Liver (tissue), 3 donors: ENCODE measurements around the gene TMCO1.

Source experiments
- ATF3 ChIP-seq: IDR thresholded peaks from 2 replicates; pipeline ENCODE4 v1.6.1; 2016; ENCODE audit warnings: antibody characterized with exemption
- CTCF ChIP-seq: fragments of 150-350 bp; IDR thresholded peaks from 2 replicates; pipeline ENCODE4 v1.5.1; 2017; ENCODE audit warnings: improper control_type of control experiment, low read depth, low read length; ENCODE audit not compliant: missing input control
- JUND ChIP-seq, 2 donors: IDR thresholded peaks; 2 replicates each; pipeline ENCODE4 v1.6.1; 2016; ENCODE audit warnings: antibody characterized with exemption in 2 of 2
- MAX ChIP-seq: IDR thresholded peaks from 2 replicates; pipeline ENCODE4 v1.6.1; 2016; ENCODE audit warnings: antibody characterized with exemption
- RXRA ChIP-seq, 2 donors: IDR thresholded peaks; 2 replicates each; pipeline ENCODE4 v1.6.1; 2017 to 2018; ENCODE audit warnings: antibody characterized with exemption in 2 of 2, mild to moderate bottlenecking in 1 of 2
- SP1 ChIP-seq: IDR thresholded peaks from 2 replicates; pipeline ENCODE4 v1.6.1; 2018; ENCODE audit warnings: antibody characterized with exemption, mild to moderate bottlenecking
- TAF1 ChIP-seq: conservative IDR thresholded peaks from 2 replicates; pipeline ENCODE4 v1.6.1; 2016; ENCODE audit warnings: antibody characterized with exemption, mild to moderate bottlenecking
- YY1 ChIP-seq: IDR thresholded peaks from 2 replicates; pipeline ENCODE4 v1.6.1; 2016; ENCODE audit warnings: antibody characterized with exemption, mild to moderate bottlenecking
- ZBTB33 ChIP-seq: IDR thresholded peaks from 2 replicates; pipeline ENCODE4 v1.6.1; 2016; ENCODE audit warnings: antibody characterized with exemption
- donor health status: healthy.
- donor health status: healthy.

GRCh38 chr1:165799387-165799786 is 30.7 kb upstream of the TMCO1 start:
- TF ChIP-seq CTCF (no peak), MAX (no peak), SP1 (no peak), ZBTB33 (no peak), ATF3 (no peak), TAF1 (no peak), JUND (IDR thresholded peaks at IDR 0.05) (no peak), YY1 (no peak), RXRA (IDR thresholded peaks at IDR 0.05) (no peak)
